ENCODE data around the gene DICER1.
"Not testable (repeated sequence)": the region's sequence is repeated elsewhere in the genome, so short reads cannot be mapped to it uniquely, and the experiment has no call there.

Gene DICER1

DNA sequence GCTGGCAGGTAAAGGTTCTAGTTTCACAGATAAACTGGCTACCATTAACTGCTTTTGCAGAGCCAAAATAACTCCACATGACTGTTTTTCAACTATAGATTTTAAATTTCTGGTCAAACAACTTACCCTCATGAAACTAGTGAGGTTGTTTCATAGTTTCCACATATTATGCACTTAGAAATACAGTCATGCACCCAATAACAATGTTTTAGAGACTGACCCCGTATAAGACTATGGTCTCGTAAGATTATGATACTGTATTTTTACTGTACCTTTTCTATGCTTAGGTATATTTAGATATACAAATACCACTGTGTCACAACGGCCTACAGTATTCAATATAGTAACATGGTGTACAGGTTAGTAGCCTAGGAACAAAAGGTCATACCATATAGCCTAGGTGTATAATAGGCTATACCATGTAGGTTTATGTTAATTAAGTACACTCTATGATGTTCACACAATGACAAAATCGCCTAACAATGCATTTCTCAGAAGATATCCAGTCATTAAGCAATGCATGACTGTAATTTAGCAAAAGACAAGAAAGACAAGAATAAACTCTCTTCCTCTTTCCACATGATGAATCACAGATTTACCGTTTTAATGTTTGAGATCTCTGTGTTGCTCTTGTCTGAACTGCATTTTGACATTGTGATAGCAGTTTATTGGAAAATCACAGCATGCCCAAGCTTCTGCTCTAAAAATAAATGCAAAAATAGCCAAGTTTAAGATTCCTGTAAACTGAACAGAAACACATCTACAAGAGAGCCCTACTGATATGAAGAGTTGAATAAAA, 17.1 kb downstream of the DICER1 start:
- H3K9me3 ChIP-seq: no peaks in the 10 kb centered on the region
- no peaks in the 10 kb centered on the region for H3K36me3 ChIP-seq
- no peak overlapping the region for H3K4me3 ChIP-seq (ENCODE audit: low read depth in 1 of 2, low read length in 1 of 2)
- TF ChIP-seq, protein P1, sequence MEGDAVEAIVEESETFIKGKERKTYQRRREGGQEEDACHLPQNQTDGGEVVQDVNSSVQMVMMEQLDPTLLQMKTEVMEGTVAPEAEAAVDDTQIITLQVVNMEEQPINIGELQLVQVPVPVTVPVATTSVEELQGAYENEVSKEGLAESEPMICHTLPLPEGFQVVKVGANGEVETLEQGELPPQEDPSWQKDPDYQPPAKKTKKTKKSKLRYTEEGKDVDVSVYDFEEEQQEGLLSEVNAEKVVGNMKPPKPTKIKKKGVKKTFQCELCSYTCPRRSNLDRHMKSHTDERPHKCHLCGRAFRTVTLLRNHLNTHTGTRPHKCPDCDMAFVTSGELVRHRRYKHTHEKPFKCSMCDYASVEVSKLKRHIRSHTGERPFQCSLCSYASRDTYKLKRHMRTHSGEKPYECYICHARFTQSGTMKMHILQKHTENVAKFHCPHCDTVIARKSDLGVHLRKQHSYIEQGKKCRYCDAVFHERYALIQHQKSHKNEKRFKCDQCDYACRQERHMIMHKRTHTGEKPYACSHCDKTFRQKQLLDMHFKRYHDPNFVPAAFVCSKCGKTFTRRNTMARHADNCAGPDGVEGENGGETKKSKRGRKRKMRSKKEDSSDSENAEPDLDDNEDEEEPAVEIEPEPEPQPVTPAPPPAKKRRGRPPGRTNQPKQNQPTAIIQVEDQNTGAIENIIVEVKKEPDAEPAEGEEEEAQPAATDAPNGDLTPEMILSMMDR (IDR thresholded peaks at IDR 0.05): no peak
- H3K27ac ChIP-seq: peak overlapping the region; percentile 22
- H3K27me3 ChIP-seq: no peaks in the 10 kb centered on the region
- H3K4me1 ChIP-seq (ENCODE audit: control insufficient read depth in 1 of 2, insufficient read depth in 1 of 2, low read depth in 1 of 2, low read length in 1 of 2): peaks cover 20 to 24% of the 10 kb centered on the region in 2 experiments

DNA sequence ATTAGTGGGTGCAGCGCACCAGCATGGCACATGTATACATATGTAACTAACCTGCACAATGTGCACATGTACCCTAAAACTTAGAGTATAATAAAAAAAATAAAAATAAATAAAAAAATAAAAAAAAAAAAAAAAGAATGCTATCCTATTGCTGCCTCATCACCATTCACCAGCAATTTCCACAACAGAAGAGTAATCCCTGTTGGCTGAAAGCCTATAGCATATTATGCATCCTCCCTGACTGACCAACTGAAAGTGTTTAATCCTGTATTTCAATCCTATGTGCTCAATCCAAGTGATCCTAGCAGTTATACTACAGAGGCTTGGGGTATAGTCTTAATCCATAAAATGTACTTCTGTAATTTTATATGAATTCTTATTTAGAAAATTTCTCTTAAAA, 18.5 kb downstream of the DICER1 start:
- TF ChIP-seq, protein P1 (IDR thresholded peaks at IDR 0.05): no peak
- no peaks in the 10 kb centered on the region for H3K9me3 ChIP-seq
- H3K4me1 ChIP-seq (ENCODE audit: control insufficient read depth in 1 of 2, insufficient read depth in 1 of 2, low read depth in 1 of 2, low read length in 1 of 2): peaks cover 9 to 15% of the 10 kb centered on the region in 2 experiments

DNA sequence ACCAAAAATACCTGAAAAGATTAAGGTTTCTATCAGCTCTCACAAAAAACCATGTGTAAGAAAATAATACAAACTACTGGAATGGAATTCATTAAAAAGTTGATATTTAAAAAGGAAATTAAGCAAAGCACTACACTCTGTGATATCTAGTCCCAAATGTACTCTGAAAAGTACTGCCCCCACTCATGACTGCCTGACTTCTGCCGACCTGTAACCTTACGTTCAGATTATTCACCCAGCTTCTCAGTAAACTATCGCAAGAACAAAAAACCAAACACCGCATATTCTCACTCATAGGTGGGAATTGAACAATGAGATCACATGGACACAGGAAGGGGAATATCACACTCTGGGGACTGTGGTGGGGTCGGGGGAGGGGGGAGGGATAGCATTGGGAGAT, 18.9 kb downstream of the DICER1 start:
- not testable (repeated sequence) for H3K27ac ChIP-seq; H3K36me3 ChIP-seq; H3K4me3 ChIP-seq (ENCODE audit: low read depth in 1 of 2, low read length in 1 of 2); H3K9me3 ChIP-seq; H3K27me3 ChIP-seq
- H3K4me1 ChIP-seq (ENCODE audit: control insufficient read depth in 1 of 2, insufficient read depth in 1 of 2, low read depth in 1 of 2, low read length in 1 of 2): peaks cover 5 to 11% of the 10 kb centered on the region in 2 experiments

More for the DNA sequence above, 18.5 kb downstream of the DICER1 start:
- Histone ChIP-seq H3K27me3 (no peaks in the 10 kb centered on the region), H3K36me3 (no peaks in the 10 kb centered on the region), H3K4me3 (ENCODE audit: low read depth in 1 of 2, low read length in 1 of 2) (no peak overlapping the region), H3K27ac (no peak overlapping the region)

DNA sequence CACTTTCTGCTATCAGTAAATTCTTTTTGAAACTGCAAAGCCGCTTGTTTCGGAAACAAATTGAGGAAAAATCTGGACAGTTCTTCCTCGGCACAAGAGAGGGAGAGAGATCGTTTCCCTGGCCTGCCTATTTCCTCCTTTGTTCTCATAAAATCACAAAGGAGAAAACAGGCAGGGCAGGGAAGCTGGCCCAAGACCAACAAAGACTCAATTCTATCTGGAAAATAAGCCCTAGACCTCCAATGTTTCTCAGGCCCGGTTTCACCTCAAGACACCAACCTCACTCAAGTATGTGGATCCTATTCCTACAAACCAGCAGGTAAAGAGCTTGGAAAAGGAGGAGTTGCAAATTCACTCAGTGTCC, 19.5 kb downstream of the DICER1 start:
- H3K4me1 ChIP-seq (ENCODE audit: control insufficient read depth in 1 of 2, insufficient read depth in 1 of 2, low read depth in 1 of 2, low read length in 1 of 2): peaks cover 0 to 8% of the 10 kb centered on the region in 2 experiments

DNA sequence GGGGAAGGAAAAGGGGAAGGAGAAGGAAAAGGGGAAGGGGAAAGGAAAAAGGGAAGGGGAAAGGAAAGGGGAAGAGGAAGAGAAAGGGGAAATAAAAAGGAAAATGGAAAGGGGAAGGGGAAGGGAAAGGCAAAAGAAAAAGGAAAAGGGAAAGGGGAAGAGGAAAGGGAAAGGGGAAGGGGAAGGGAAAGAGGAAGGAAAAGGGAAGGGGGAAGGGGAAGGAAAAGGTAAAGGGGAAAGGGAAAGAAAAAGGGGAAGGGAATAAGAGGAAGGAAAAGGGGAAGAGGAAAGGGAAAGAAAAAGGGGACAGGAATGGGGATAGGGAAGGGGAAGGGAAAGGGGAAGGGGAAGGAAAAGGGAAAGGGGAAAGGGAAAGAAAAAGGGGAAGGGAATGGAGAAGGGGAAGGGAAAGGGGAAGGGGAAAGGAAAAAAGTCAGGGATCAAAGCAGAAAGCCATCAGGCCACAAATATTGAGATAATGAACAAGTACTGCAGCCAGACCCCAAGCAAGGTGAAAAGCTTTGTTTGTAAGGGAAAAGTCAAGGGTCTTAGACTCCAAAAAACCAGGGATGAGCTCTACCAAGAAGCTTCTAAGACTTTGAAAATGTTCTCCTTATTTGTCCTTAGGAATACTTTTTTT, 20.0 kb downstream of the DICER1 start:
- H3K27ac ChIP-seq: peak overlapping the region; percentile 50
- H3K9me3 ChIP-seq: no peaks in the 10 kb centered on the region
- TF ChIP-seq, protein P1 (IDR thresholded peaks at IDR 0.05): no peak
- H3K4me1 ChIP-seq (ENCODE audit: control insufficient read depth in 1 of 2, insufficient read depth in 1 of 2, low read depth in 1 of 2, low read length in 1 of 2): peaks cover 0 to 8% of the 10 kb centered on the region in 2 experiments
- no peak overlapping the region for H3K4me3 ChIP-seq (ENCODE audit: low read depth in 1 of 2, low read length in 1 of 2)
- peaks cover 12% of the 10 kb centered on the region for H3K36me3 ChIP-seq
- no peaks in the 10 kb centered on the region for H3K27me3 ChIP-seq

More for the DNA sequence above, 19.5 kb downstream of the DICER1 start:
- Histone ChIP-seq H3K36me3 (peaks cover 7% of the 10 kb centered on the region), H3K4me3 (ENCODE audit: low read depth in 1 of 2, low read length in 1 of 2) (no peak overlapping the region), H3K27ac (peak overlapping the region; percentile 50), H3K27me3 (no peaks in the 10 kb centered on the region), H3K9me3 (no peaks in the 10 kb centered on the region)
- TF ChIP-seq, protein P1 (IDR thresholded peaks at IDR 0.05): no peak

DNA sequence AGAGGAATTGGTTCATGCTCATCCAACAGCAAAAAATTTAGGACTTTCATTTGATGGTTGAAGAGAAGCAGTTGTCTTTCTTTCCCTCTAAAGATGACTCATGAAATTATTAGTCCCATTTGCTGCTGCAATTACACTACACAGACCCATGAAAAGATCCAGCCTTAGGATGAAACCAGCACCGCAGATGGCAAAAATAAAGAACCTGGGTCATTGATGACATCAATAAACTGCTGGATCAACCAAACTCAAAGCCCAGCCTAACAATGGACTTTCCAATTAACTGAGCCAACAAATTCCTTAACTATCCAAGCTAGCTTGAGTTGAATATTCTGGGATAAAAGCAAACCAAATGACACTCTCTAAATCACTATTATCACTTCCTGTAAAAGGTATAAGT, 20.7 kb downstream of the DICER1 start:
- H3K4me3 ChIP-seq (ENCODE audit: low read depth in 1 of 2, low read length in 1 of 2): no peak overlapping the region
- peaks cover 16% of the 10 kb centered on the region for H3K36me3 ChIP-seq
- H3K4me1 ChIP-seq (ENCODE audit: control insufficient read depth in 1 of 2, insufficient read depth in 1 of 2, low read depth in 1 of 2, low read length in 1 of 2): peaks cover 0 to 8% of the 10 kb centered on the region in 2 experiments
- peak overlapping the region; percentile 49 for H3K27ac ChIP-seq
- no peaks in the 10 kb centered on the region for H3K27me3 ChIP-seq
- TF ChIP-seq, protein P1 (IDR thresholded peaks at IDR 0.05): no peak
- no peaks in the 10 kb centered on the region for H3K9me3 ChIP-seq

Data from neutrophil (primary cell).